ENCODE measurements around the gene MS4A14. TPM values are rescaled to one million over a fixed set of nuclear protein-coding genes. Genes with fewer than 3 reads are reported as not detected.

MS4A14 gene
- total and polyA plus RNA-seq, 2 experiments from 2014 or later, result not detected

- H3K36me3 ChIP-seq (ENCODE audit: insufficient read depth), result no peaks in the 10 kb centered on the region; the same call in 1 of the 2 replicates
- no peaks in the 10 kb centered on the region for H3K79me2 ChIP-seq (replicated peaks; ENCODE audit: insufficient read depth)
- H4K20me1 ChIP-seq (replicated peaks; ENCODE audit: insufficient read depth), result no peaks in the 10 kb centered on the region
- H3K4me3 ChIP-seq, result no peak overlapping the region
- H3K27ac ChIP-seq (ENCODE audit: low read depth), result no peak overlapping the region
- H3K9me2 ChIP-seq (ENCODE audit: insufficient read depth), result peaks cover 9% of the 10 kb centered on the region; the same call in 1 of the 2 replicates
- TF ChIP-seq STAT1 (IDR thresholded peaks at IDR 0.05; ENCODE audit: unreplicated experiment) (no peak), ZNF462 (CRISPR knock-in tag; IDR thresholded peaks at IDR 0.05) (no peak), ZNF114 (CRISPR knock-in tag; IDR thresholded peaks at IDR 0.05) (no peak), EZH2phosphoT487 (IDR thresholded peaks at IDR 0.05; ENCODE audit: unreplicated experiment) (no peak), NANOG (IDR thresholded peaks at IDR 0.05; ENCODE audit: borderline replicate concordance) (no peak), JUNB (IDR thresholded peaks at IDR 0.05; ENCODE audit: unreplicated experiment) (no peak), ETS1 (IDR thresholded peaks at IDR 0.05) (no peak), ZNF331 (CRISPR knock-in tag; IDR thresholded peaks at IDR 0.05; ENCODE audit: low read depth) (no peak), EZH2 (IDR thresholded peaks at IDR 0.05; ENCODE audit: low read depth, unreplicated experiment) (no peak), CREB1 (CRISPR knock-in tag; IDR thresholded peaks at IDR 0.05; ENCODE audit: low read depth) (no peak)
- Mint-ChIP-seq H3K4me3 (no peak overlapping the region), H3K36me3 (ENCODE audit: low read depth) (peaks cover 52% of the 10 kb centered on the region), H3K27me3 (ENCODE audit: insufficient read depth, low read depth, poor library complexity) (no peaks in the 10 kb centered on the region), H3K4me1 (peaks cover 10% of the 10 kb centered on the region), H3K27ac (no peak overlapping the region), H3K9me3 (peaks cover 53% of the 10 kb centered on the region)
- no peaks in the 10 kb centered on the region for H3F3A ChIP-seq (replicated peaks; ENCODE audit: low read depth)
- DNase-seq (ENCODE audit: low spot score) (no peak), ATAC-seq (no peak)
- H2AFZ ChIP-seq, result no peak overlapping the region
- H3K4me1 ChIP-seq (ENCODE audit: insufficient read depth), result peaks cover 7% of the 10 kb centered on the region
- no peaks in the 10 kb centered on the region for H3K27me3 ChIP-seq (ENCODE audit: insufficient read depth)
- H3K4me2 ChIP-seq, result no peak overlapping the region
Observed at GRCh38 chr11:60362241-60362640, 34.0 kb upstream of the MS4A14 start.
